Measurements from ENCODE around the gene AOPEP.

Gene AOPEP

GRCh38 chr9:94949370-94949769, 222.9 kb downstream of the AOPEP start:
- Histone ChIP-seq H3K9me3 (no peaks in the 10 kb centered on the region), H3K36me3 (0 out of 2 replicates have a peak, but pooled peaks cover 3% of the 10 kb centered on the region), H3K4me1 (peaks cover 20% of the 10 kb centered on the region), H3K4me3 (ENCODE audit: low read depth, low read length) (no peak overlapping the region), H3K27me3 (no peaks in the 10 kb centered on the region)
- no peak for DNase-seq
- no peak for TF ChIP-seq CTCF (IDR thresholded peaks at IDR 0.05; ENCODE audit: low read depth, low read length)

GRCh38 chr9:94950040-94950578, 223.6 kb downstream of the AOPEP start:
- no peak for DNase-seq
- TF ChIP-seq CTCF (IDR thresholded peaks at IDR 0.05; ENCODE audit: low read depth, low read length) = no peak
- Histone ChIP-seq H3K4me1 (peaks cover 20% of the 10 kb centered on the region), H3K9me3 (no peaks in the 10 kb centered on the region), H3K27me3 (no peaks in the 10 kb centered on the region), H3K36me3 (peaks cover 3% of the 10 kb centered on the region; the same call in 1 of the 2 replicates), H3K4me3 (ENCODE audit: low read depth, low read length) (no peak overlapping the region)

- Histone ChIP-seq H3K27me3 (no peaks in the 10 kb centered on the region), H3K9me3 (no peaks in the 10 kb centered on the region), H3K4me1 (peaks cover 20% of the 10 kb centered on the region), H3K36me3 (peaks cover 10% of the 10 kb centered on the region; the same call in 1 of the 2 replicates), H3K4me3 (ENCODE audit: low read depth, low read length) (no peak overlapping the region)
- no peak for TF ChIP-seq CTCF (IDR thresholded peaks at IDR 0.05; ENCODE audit: low read depth, low read length)
- no peak for DNase-seq
These were observed 224.3 kb downstream of the AOPEP start for GRCh38 chr9:94950579-94951323.

GRCh38 chr9:94951324-94952135, 225.0 kb downstream of the AOPEP start:
- H3K9me3 ChIP-seq = no peaks in the 10 kb centered on the region
- DNase-seq = no peak
- H3K4me3 ChIP-seq (ENCODE audit: low read depth, low read length) = no peak overlapping the region
- H3K27me3 ChIP-seq = no peaks in the 10 kb centered on the region
- peaks cover 15% of the 10 kb centered on the region; the same call in 1 of the 2 replicates for H3K36me3 ChIP-seq
- no peak for TF ChIP-seq CTCF (IDR thresholded peaks at IDR 0.05; ENCODE audit: low read depth, low read length)
- peaks cover 14% of the 10 kb centered on the region for H3K4me1 ChIP-seq

- peaks cover 15% of the 10 kb centered on the region; the same call in 1 of the 2 replicates for H3K36me3 ChIP-seq
- TF ChIP-seq CTCF (IDR thresholded peaks at IDR 0.05; ENCODE audit: low read depth, low read length) = no peak
- H3K27me3 ChIP-seq = no peaks in the 10 kb centered on the region
- H3K9me3 ChIP-seq = no peaks in the 10 kb centered on the region
- peaks cover 14% of the 10 kb centered on the region for H3K4me1 ChIP-seq
- no peak for DNase-seq
- no peak overlapping the region for H3K4me3 ChIP-seq (ENCODE audit: low read depth, low read length)
These were observed 226.3 kb downstream of the AOPEP start for GRCh38 chr9:94952565-94953373.
